H1 (cell line): Measurements from ENCODE around the gene CH25H. TPM values are rescaled to one million over a fixed set of nuclear protein-coding genes. Genes with fewer than 3 reads are reported as not detected.
"Not testable (repeated sequence)": the region's sequence is repeated elsewhere in the genome, so short reads cannot be mapped to it uniquely, and the experiment has no call there.

Source experiments
- CTCF ChIA-PET: fragments of 300-600 bp; sonication (Branson Sonifier 250); formaldehyde crosslinking; loops from one replicate; lab custom pipeline; 2021; ENCODE audit not compliant: partially characterized antibody; lab: Charles Lee
- POLR2A ChIA-PET: fragments of 300-600 bp; sonication (Branson Sonifier 250); formaldehyde crosslinking; loops from one replicate; lab custom pipeline; 2021; ENCODE audit warnings: inconsistent platforms; ENCODE audit not compliant: partially characterized antibody; lab: Charles Lee
- DNase-seq, 2 experiments: peaks; one replicate each; pipeline versions ENCODE4 v3.0.0 to v3.0.0-alpha.2; 2010 to 2022; ENCODE audit warnings: low spot score in 2 of 2, low read depth in 1 of 2, mixed read lengths in 1 of 2
- FAIRE-seq: peaks from 2 replicates; lab custom pipeline; 2011; peaks lifted over from hg19 to GRCh38; lab: Jason Lieb, UNC
- H2AFZ ChIP-seq: 2 replicates; pipeline ENCODE4 v1.8.1; 2012; ENCODE audit warnings: low read length, inconsistent platforms
- H2AK5ac ChIP-seq: 2 replicates; pipeline ENCODE4 v1.6.1; 2013; ENCODE audit warnings: low read depth, low read length
- H2BK120ac ChIP-seq: replicated peaks from 2 replicates; pipeline ENCODE3; 2013; ENCODE audit warnings: low read depth, low read length, inconsistent platforms
- H2BK12ac ChIP-seq: 2 replicates; pipeline ENCODE4 v1.6.1; 2013; ENCODE audit warnings: low read depth, low read length
- H2BK15ac ChIP-seq: 2 replicates; pipeline ENCODE4 v1.6.1; 2013; ENCODE audit warnings: low read length
- H2BK20ac ChIP-seq: 2 replicates; pipeline ENCODE4 v1.6.1; 2013; ENCODE audit warnings: low read length
- H2BK5ac ChIP-seq: 2 replicates; pipeline ENCODE4 v1.6.1; 2013; ENCODE audit warnings: low read depth, low read length
- H3K14ac ChIP-seq: 2 replicates; pipeline ENCODE4 v1.6.1; 2013; ENCODE audit warnings: inconsistent platforms; ENCODE audit not compliant: insufficient read length
- H3K18ac ChIP-seq: 2 replicates; pipeline ENCODE4 v1.6.1; 2013; ENCODE audit warnings: low read length; ENCODE audit errors: extremely low read depth
- H3K23ac ChIP-seq: 2 replicates; pipeline ENCODE4 v1.6.1; 2013; ENCODE audit warnings: inconsistent platforms; ENCODE audit not compliant: insufficient read length
- H3K23me2 ChIP-seq: 2 replicates; pipeline ENCODE4 v1.6.1; 2013; ENCODE audit warnings: low read depth, low read length
- H3K27ac ChIP-seq: 2 replicates; pipeline ENCODE4 v1.6.1; 2011; ENCODE audit warnings: low read depth, low read length, inconsistent platforms
- H3K27me3 ChIP-seq, 4 experiments: replicated peaks in 1 of 4; 1 replicate in 1 of 4; 2 replicates in 3 of 4; pipeline versions ENCODE4 v1.6.1 to v1.8.1; 2011 to 2013; ENCODE audit warnings: low read length in 3 of 4, mild to moderate bottlenecking in 3 of 4, inconsistent platforms in 2 of 4, mixed read lengths in 2 of 4, moderate library complexity in 1 of 4; ENCODE audit not compliant: control insufficient read depth in 3 of 4, insufficient read depth in 3 of 4; ENCODE audit errors: extremely low read depth in 1 of 4
- H3K36me3 ChIP-seq, 4 experiments: 2 replicates each; pipeline versions ENCODE4 v1.6.1 to v1.8.1; 2011 to 2013; ENCODE audit warnings: mild to moderate bottlenecking in 4 of 4, low read length in 3 of 4, moderate library complexity in 2 of 4, control low read depth in 1 of 4, inconsistent platforms in 1 of 4; ENCODE audit not compliant: insufficient read depth in 4 of 4, control insufficient read depth in 2 of 4
- H3K4ac ChIP-seq: replicated peaks from 2 replicates; pipeline ENCODE3; 2013; ENCODE audit warnings: low read length, low read depth, mixed read lengths, inconsistent platforms; ENCODE audit not compliant: insufficient read length
- H3K4me1 ChIP-seq, 4 experiments: replicated peaks in 1 of 4; 1 replicate in 1 of 4; 2 replicates in 3 of 4; pipeline versions ENCODE4 v1.6.1 to v1.8.1; 2011 to 2013; ENCODE audit warnings: low read length in 3 of 4, inconsistent platforms in 2 of 4, mixed read lengths in 1 of 4; ENCODE audit not compliant: insufficient read depth in 4 of 4, control insufficient read depth in 3 of 4
- H3K4me2 ChIP-seq, 2 experiments: 2 replicates each; pipeline versions ENCODE4 v1.6.1 to v1.8.1; 2011 to 2013; ENCODE audit warnings: low read depth in 2 of 2, low read length in 2 of 2, control low read depth in 1 of 2, inconsistent platforms in 1 of 2, mild to moderate bottlenecking in 1 of 2; ENCODE audit not compliant: insufficient read depth in 1 of 2
- H3K4me3 ChIP-seq, 4 experiments: fragments of 200-600, 300-600 bp in 1 of 4; sonication (generic), shearing (Covaris generic), sonication (Bioruptor Twin) in 1 of 4; 2 replicates each; pipeline versions ENCODE4 v1.5.1 to v1.8.1; 2011 to 2016; ENCODE audit warnings: low read length in 4 of 4, low read depth in 3 of 4, control low read depth in 2 of 4, inconsistent platforms in 2 of 4, mild to moderate bottlenecking in 2 of 4, mixed read lengths in 1 of 4, moderate library complexity in 1 of 4; ENCODE audit not compliant: insufficient read depth in 2 of 4; ENCODE audit errors: extremely low read depth in 1 of 4
- H3K56ac ChIP-seq: replicated peaks from 2 replicates; pipeline ENCODE3; 2013; ENCODE audit warnings: low read depth, mild to moderate bottlenecking, mixed read lengths, low read length, inconsistent platforms; ENCODE audit not compliant: insufficient read length
- H3K79me1 ChIP-seq: 2 replicates; pipeline ENCODE4 v1.6.1; 2013; ENCODE audit warnings: low read depth, low read length, control low read depth
- H3K79me2 ChIP-seq, 2 experiments: 2 replicates each; pipeline versions ENCODE4 v1.6.1 to v1.8.1; 2012 to 2013; ENCODE audit warnings: low read length in 2 of 2, mild to moderate bottlenecking in 2 of 2, inconsistent platforms in 1 of 2; ENCODE audit not compliant: insufficient read depth in 2 of 2, control insufficient read depth in 1 of 2
- H3K9ac ChIP-seq, 4 experiments: replicated peaks in 1 of 4; 1 replicate in 1 of 4; 2 replicates in 3 of 4; pipeline versions ENCODE4 v1.6.1 to v1.8.1; 2011 to 2013; ENCODE audit warnings: low read depth in 3 of 4, low read length in 3 of 4, control low read depth in 2 of 4, mild to moderate bottlenecking in 2 of 4, moderate library complexity in 2 of 4, inconsistent platforms in 1 of 4; ENCODE audit errors: extremely low read depth in 1 of 4
- H3K9me3 ChIP-seq, 2 experiments: 2 replicates each; pipeline versions ENCODE4 v1.6.1 to v1.8.1; 2012 to 2013; ENCODE audit warnings: mild to moderate bottlenecking in 2 of 2, moderate library complexity in 2 of 2, control low read depth in 1 of 2, inconsistent platforms in 1 of 2, low read depth in 1 of 2, low read length in 1 of 2, mixed read lengths in 1 of 2; ENCODE audit not compliant: insufficient read depth in 2 of 2
- H4K20me1 ChIP-seq, 2 experiments: replicated peaks in 1 of 2; 2 replicates each; pipeline versions ENCODE3 to v1.8.1; 2011 to 2013; ENCODE audit warnings: inconsistent platforms in 2 of 2, low read length in 2 of 2, mild to moderate bottlenecking in 1 of 2; ENCODE audit not compliant: insufficient read depth in 2 of 2, control insufficient read depth in 1 of 2
- H4K5ac ChIP-seq: 2 replicates; pipeline ENCODE4 v1.6.1; 2013; ENCODE audit warnings: low read length, low read depth, mixed read lengths, inconsistent platforms; ENCODE audit not compliant: insufficient read length
- H4K8ac ChIP-seq: 2 replicates; pipeline ENCODE4 v1.8.0; 2013; ENCODE audit warnings: mild to moderate bottlenecking, moderate library complexity, low read length, inconsistent platforms; ENCODE audit not compliant: insufficient read depth; ENCODE audit errors: extremely low read depth
- H4K91ac ChIP-seq: replicated peaks from 2 replicates; pipeline ENCODE3; 2013; ENCODE audit warnings: low read length, mixed read lengths, inconsistent platforms; ENCODE audit not compliant: insufficient read length
- WGBS, 2 experiments: shearing (Covaris generic) in 1 of 2; methylation state at CpG; one replicate each; pipeline versions ENCODE4 v1.1.6 to v1.1.7; 2013 to 2015; ENCODE audit warnings: low lambda C conversion rate in 2 of 2, mixed read lengths in 2 of 2, inconsistent platforms in 1 of 2, low coverage in 1 of 2, missing lambda C conversion rate in 1 of 2; ENCODE audit not compliant: insufficient replicate concordance in 2 of 2, insufficient coverage in 1 of 2, insufficient read length in 1 of 2; ENCODE audit errors: extremely low coverage in 1 of 2, missing lambda C conversion rate in 1 of 2; 5-methylcytosine and 5-hydroxymethylcytosine counted together
- polyA plus RNA-seq, 7 experiments: library from polyadenylated mRNA; depleted of rRNA in 3 of 7; stranded (reverse) in 5 of 7; unstranded in 2 of 7; fragments of >200 nt in 5 of 7; fragments of 200-250 nt in 2 of 7; gene quantifications; 1 replicate in 5 of 7; 2 replicates in 1 of 7; 4 replicates in 1 of 7; pipeline versions ENCODE4 v1.2.1 to v1.2.3, GENCODE V29; 2011 to 2013; ENCODE audit warnings: missing spikeins in 2 of 7, mixed read lengths in 2 of 7
- total RNA-seq: library from RNA; stranded (reverse); fragmentation: NEBNext Ultra II Directional; extraction: Animal tissue kit (Norgen Biotek cat#: 25700); gene quantifications from 2 replicates; pipeline ENCODE4 v1.2.1, GENCODE V29; 2021

CH25H gene
- total and polyA plus RNA-seq, 2 of the 8 experiments (the other 6 are each of a cell fraction or from before 2014, with no cell fraction given), result 0.56 to 1.3 TPM

DNA sequence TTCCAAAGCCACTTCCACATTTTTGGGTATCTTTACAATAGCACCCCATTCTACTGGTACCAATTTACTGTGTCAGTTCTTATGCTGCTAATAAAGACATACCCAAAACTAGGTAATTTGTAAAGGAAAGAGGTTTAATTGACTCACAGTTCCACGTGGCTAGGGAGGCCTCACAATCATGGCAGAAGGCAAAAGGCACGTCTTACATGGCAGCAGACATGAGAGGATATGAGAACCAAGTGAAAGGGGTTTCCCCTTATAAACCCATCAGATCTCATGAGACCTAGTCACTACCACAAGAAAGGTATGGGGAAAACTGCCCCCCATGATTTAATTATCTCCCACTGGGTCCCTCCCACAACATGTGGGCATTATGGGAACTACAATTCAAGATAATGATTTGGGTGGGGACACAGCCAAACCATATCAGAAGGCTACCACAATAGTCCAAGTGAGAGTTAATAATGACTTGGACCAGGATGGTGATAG, 48.0 kb upstream of the CH25H start:
- H4K8ac ChIP-seq, H2BK5ac ChIP-seq, H4K20me1 ChIP-seq, H3K27me3 ChIP-seq, H3K79me1 ChIP-seq, H4K91ac ChIP-seq, H3K79me2 ChIP-seq, H3K14ac ChIP-seq, H2BK15ac ChIP-seq, H3K23me2 ChIP-seq, H3K27ac ChIP-seq, H2BK120ac ChIP-seq, H3K36me3 ChIP-seq, H3K56ac ChIP-seq, H2BK12ac ChIP-seq, H3K23ac ChIP-seq, H2AK5ac ChIP-seq, H3K4me2 ChIP-seq, H3K4me3 ChIP-seq, H3K18ac ChIP-seq, H4K5ac ChIP-seq, H2BK20ac ChIP-seq, POLR2A ChIA-PET, H3K4ac ChIP-seq, H3K9ac ChIP-seq, H2AFZ ChIP-seq, FAIRE-seq, DNase-seq: not testable (repeated sequence)
- peaks cover 0 to 12% (median 4%) of the 10 kb centered on the region in 4 experiments; a peak in 6 of 7 replicates for H3K4me1 ChIP-seq
- 85% methylated on average over 2 of the region's 2 CpGs; no CpG with 5 or more reads in 1 of the 2 experiments for WGBS, 2 experiments
- peaks cover 9 to 16% of the 10 kb centered on the region in 2 experiments for H3K9me3 ChIP-seq
- CTCF ChIA-PET, result interaction anchor here (1.3 to 1.4 kb wide), 2 partner anchors 38 to 159 kb away, joined by 3 read pairs; partner anchors contain the start of gene IFIT5
